HG02840 (cell line): ENCODE measurements around the gene ZNF398.
"Not testable (repeated sequence)": the region's sequence is repeated elsewhere in the genome, so short reads cannot be mapped to it uniquely, and the experiment has no call there.

Source experiments
- ATAC-seq: cut with Tn5 transposase; IDR thresholded peaks from one replicate; pipeline ENCODE4 v1.9.1; 2021; ENCODE audit warnings: mild to moderate bottlenecking, moderate library complexity, moderate number of reproducible peaks; ENCODE audit not compliant: unreplicated experiment, low FRiP score

Gene ZNF398, protein sequence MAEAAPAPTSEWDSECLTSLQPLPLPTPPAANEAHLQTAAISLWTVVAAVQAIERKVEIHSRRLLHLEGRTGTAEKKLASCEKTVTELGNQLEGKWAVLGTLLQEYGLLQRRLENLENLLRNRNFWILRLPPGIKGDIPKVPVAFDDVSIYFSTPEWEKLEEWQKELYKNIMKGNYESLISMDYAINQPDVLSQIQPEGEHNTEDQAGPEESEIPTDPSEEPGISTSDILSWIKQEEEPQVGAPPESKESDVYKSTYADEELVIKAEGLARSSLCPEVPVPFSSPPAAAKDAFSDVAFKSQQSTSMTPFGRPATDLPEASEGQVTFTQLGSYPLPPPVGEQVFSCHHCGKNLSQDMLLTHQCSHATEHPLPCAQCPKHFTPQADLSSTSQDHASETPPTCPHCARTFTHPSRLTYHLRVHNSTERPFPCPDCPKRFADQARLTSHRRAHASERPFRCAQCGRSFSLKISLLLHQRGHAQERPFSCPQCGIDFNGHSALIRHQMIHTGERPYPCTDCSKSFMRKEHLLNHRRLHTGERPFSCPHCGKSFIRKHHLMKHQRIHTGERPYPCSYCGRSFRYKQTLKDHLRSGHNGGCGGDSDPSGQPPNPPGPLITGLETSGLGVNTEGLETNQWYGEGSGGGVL

DNA sequence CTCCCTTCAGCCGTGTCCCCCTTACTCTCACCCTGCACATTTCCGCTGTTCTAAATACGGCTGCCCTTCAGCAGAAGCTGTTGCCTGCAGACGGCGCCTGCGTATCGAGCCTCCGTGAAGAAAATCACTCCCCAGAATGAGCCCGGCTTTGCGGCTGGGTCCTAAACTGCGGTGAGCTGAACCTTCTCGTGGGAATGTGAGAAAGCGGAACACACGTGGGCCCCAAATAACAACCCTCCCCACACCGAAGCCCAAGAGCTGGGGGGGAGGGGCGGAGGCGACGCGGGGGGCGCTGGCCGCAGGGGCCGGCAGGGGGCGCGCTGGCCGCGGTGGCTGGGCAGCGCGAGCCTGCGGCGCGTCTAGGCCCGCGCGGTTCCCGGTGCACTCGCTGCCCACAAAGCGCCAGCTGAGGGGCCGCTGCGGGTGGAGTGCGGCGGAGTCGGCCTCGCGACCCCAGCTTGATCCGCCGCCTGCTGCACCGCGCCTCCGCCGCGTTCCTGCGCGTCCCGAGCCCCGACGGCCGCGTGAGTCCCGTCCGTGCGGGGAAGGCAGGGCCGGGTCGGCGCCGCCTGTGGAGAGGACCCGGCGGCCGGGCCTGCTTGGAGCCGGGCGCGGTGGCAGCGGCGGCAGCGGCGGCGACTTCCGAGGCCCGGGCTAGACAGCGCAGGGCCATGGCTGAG is at the start of gene ZNF398:
Gene ZNF398 (plus strand): TSS at position 382 of the 680 bp plus-strand sequence. CDS start 290 bp downstream, at position 672.
- ATAC-seq, result peak; percentile 64

DNA sequence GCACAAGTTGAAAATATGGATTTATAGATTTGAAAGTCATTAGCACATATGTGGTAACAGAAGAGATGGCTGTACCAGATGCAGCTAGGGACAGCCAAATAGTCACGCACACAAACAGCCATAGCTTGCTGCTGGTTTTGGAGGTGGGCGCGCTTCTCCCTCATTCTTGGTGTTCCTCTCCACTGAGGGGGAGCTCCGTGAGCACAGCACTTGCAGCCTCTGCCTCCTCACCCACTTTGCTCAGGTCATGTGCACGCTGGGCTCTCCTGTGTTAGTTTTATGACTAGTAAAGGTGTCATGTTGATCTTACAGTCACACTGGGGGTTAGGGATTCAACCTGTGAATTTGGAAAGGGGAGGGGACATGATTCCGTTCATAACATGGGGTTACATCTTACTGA is 48.2 kb upstream of the ZNF398 start:
- no peak for ATAC-seq

DNA sequence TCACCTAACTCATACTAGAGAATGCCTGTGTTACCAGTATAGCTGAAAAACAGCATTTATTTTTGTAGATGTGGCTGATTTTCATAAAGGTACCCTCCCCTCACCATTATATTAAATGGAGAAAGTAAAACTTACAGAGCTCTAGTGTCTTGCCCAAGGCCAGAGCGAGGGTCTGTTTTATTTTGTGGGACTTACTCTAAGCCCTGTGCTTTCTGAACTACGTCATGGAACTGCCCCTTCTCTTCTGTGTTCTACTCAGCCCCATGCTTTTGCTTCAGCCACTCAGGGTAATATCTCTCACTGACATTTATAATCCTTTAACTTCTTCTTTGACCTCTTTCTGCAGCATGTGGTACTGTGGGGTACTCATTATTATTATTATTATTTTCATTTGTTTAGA is 46.4 kb upstream of the ZNF398 start:
- ATAC-seq, result no peak

DNA sequence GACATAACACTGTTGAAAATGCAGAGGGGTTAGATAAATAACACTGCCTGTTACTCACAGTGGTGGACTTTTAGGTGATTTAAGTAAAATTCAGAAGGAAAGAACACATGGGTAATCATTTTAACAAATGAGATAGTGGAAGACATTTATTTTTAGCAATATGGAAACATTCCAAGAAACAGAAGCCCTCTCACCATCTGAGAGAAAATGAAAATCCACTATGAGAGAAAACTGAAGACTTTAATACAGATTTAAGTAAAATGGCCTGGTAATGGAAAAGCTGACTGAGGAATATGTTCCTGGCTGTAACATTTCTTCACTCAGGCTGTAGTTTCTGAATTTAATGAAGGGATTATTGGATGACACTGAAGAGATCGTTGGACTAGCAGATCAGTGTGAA is 44.6 kb upstream of the ZNF398 start:
- ATAC-seq, result no peak

DNA sequence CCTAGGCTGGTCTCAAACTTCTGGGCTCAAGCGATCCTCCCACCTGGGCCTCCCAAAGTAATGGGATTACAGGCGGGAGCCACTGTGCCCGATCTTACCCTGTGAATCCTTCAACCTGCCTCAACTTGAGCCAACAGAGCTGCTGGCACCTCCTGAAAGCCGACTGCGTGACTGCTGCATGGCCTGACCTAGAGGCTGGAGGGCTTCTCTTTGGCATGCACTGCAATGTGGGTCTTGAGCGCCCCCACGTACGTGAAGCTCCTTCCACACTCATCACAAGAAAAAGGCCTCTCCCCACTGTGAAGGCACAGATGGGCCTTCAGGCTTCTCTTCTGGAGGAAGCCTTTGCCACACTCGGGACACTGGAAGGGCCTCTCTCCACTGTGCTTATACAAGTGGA is 43.8 kb upstream of the ZNF398 start:
- ATAC-seq, result no peak

DNA sequence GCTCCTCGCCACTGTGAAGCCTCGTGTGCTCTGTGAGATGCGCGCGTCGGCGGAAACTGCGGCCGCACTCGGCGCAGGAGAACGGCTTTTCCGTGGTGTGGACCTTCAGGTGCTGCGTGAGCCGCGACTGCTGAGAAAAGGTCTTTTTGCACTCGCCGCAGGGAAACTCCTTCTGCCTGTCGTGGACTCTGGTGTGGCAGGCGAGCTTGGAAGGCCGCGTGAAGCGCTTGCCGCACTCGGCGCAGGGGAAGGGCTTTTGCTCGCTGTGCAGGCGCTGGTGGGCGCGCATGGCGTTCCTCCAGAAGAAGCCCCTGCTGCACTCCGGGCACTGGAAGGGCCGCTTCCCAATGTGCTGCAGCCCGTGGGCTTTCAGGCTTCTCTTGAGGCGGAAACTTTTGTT is 43.0 kb upstream of the ZNF398 start:
- ATAC-seq, result no peak

DNA sequence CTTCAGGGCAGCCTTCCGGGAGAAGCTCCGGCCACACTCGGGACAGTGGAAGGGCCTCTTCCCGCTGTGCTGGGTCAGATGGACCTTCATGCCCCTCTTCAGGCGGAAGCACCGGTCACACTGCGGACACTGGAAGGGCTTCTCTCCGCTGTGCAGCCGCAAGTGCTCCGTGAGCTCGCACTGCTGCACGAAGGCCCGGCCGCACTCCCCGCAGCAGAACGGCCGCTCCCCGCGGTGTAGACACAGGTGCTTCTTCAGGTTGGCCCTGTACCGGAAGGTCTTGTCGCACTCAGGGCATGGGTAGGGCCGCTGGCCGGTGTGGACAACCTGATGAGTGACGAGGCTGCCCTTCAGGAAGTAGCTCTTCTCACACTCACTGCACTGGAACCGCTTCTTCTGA is 42.5 kb upstream of the ZNF398 start:
- ATAC-seq, result no peak

DNA sequence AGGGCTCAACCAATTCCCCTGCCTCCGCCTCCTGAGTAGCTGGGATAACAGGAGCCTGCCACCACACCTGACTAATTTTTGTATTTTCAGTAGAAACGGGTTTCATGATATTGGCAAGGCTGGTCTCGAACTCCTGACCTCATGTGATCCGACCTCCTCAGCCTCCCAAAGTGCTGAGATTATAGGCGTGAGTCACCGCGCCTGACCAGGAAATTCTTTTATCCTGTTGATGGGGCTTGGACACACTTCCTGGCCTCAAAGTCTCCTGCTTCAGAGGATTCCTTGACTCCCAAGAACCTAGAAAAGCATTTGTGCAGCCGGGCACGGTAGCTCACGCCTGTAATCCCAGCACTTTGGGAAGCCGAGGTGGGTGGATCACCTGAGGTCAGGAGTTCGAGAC is 37.3 kb upstream of the ZNF398 start:
- ATAC-seq, result no peak

DNA sequence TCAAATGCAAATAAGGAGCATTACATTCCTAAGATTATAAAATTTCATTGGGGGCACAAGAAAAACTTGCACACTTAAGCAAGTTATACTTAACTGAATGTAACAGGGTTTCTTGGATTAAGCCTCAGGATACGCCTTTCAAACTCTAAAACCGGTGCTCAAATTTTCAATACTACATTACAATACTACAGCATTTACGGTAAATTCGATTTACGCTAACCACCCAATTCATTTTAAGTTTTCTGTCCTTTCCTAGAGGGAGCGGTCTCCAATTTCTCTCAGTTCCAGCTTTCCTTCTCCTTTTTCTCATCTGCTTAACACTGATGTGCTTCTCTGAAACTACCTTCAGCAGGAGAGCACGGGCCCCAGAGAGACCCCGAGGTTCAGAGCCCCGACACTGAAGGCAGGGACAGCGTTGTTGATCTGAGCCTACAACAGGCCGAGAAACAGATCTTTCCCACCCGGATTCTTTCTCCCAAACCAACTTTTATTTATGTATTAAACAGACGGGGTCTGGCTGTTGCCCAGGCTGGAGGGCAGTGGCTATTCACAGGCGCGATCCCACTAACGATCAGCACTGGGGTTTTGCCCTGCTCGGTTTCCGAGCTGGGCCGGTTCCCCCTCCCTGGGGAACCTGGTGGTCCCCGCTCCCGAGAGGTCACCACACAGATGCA is 21.9 kb upstream of the ZNF398 start:
- ATAC-seq, result no peak

DNA sequence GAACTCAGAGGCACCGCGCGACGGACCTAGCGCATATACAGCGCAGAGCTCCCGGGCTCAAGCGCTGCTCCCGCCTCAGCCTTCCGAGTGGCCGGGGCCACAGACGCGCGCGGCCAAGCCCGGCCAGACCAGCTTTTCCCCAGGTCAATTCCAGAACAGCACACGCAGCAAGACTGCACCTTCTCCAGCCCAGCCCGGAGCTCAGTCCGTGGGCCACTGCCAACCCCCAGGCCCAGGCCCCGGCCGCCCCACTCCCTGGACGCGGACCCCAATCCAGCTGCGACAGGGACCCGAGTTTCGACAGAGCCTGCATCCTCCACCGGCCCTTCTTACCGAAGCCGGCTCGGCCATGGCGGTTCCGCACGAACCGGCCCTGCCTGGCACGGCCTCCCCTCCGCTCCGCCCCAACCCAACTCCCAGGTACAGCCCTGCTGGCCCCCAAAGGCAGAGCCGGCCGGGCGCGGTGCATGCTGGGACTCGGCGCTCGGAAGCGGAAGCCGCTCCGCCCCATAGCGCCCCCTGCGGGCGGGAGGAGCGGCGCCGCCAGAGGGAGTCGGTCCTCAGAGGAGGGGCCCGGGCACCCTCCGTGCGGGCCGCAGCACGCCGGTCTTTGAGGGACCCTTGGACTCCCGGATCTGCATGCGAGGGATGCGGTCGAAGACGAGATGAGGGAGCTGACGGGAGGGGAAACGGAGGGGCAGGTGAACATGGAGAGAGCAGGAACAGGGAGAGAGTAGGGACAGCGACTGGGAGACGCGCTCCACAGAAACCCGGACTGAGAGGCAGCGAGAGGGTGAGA is 21.2 kb upstream of the ZNF398 start, which contains the start of gene ZNF425:
Gene ZNF425 (minus strand): TSS at position 462 of the 799 bp plus-strand sequence. CDS start 111 bp downstream, at position 351.
- ATAC-seq, result peak; percentile 89

DNA sequence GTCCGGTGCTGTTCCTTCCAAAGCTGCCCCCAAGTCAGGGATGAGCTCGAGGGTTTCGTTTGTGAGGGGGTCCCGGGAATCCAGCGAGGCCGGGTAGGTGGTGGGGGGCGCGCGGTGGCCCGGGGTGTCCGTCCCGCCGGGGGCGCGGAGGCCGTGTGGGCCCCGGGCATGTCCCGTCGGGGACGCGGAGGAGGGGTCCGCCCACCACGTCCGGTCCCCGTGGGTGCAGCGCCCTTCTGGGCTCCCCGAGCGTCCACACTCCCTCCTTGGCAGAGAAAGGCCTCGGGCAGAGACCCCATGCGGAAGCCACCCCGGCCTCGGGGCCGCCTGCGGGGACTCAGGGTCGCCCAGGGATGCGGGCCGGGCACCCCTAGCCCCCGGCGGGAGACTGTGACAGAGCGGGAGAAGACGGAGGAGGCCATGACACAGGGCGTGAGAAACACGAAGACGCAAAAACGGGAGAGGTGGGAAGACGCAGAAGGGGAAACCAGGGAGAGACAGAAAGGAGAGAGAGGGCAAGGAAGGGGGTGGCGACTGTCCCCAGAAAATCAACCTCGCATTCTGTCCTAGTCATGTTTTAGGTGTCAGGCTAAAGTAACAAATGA is 20.5 kb upstream of the ZNF398 start:
- peak; percentile 44 for ATAC-seq

DNA sequence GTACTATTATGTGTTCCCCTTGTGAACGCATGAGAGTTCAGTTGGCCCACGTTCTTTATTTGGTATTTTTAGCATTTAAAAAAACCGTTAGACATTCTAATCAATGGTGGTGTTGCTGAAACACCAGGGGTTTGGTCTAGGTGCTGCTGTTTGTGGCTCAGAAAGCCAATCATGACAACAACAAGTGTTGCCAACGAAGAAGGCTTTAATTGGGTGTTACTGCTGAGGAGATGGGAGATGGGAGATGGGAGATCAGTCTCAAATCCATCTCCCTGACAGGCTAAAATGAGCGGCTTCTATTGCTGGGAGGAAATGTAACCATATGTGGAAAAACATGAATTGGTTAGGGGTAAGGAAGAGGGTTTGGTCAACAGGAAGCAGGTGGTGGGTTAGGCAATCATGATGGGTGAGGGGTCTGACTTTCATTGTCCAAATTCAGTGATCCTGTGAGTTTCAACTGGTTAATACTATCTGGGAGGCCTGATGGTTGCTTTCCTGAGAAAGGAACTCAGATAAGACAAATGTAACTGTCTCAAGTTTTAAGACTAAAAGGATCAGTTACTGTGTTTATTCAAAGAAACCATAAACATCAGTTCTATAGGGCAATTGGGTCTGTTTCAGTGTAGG is 16.6 kb upstream of the ZNF398 start:
- no peak for ATAC-seq

DNA sequence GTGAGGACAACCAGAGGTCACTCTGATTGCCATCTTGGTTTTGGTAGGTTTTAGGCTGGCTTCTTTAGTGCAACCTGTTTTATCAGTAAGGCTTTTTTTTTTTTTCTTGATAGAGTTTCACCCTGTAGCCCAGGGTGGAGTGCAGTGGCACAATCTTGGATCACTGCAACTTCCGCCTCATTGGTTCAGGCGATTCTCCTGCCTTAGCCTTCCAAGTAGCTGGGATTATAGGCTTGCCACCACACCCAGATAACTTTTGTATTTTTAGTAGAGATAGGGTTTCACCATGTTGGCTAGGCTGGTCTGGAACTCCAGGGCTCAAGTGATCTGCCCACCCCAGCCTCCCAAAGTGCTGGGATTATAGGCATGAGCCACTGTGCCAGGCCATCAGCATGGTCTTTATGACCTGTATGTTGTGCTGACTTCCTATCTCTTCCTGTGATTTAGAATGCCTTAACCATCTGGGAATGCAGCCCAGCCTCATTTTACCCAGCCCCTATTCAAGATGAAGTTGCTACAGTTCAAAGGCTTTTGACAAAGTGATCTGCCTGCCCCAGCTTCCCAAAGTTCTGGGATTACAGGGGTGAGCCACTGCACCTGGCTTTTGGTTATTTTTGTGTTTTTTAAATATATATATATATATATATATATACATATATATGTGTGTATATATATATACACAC is 14.1 kb upstream of the ZNF398 start:
- ATAC-seq, result no peak

DNA sequence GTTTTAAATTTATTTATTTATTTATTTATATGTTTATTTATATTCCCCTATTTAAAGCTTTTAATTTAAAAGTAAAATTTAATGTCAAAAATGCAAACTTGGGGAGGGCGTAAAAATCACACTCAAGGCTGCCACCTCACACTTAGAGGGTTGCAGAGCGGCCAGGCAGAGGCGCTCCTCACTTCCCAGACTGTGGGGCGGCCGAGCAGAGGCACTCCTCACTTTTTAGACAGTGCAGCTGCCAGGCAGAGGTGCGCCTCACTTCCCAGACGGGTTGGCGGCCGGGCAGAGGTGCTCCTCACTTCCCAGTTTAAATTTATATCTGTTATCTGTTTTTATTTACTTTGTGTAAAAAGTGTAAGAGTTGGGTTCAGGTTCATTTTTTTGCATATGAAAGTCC is 11.1 kb upstream of the ZNF398 start:
- no peak for ATAC-seq

DNA sequence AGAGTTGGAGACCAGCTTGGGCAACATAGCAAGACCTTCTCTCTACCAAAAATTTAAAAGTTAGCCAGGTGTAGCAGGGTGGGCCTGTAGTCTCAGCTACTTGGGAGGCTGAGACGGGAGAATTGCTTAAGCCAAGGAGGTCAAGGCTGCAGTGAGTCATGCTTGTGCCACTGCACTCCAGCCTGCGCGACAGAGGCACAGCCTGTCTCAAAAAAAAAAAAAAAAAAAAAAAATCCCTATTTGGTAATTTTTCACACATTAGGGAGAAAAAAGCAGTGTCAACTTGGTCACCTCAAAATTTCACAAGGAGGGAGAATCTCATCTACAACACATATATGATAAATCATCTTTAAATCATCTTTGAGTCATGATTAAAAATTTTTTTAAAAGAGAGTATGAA is 6.4 kb upstream of the ZNF398 start:
- no peak for ATAC-seq

DNA sequence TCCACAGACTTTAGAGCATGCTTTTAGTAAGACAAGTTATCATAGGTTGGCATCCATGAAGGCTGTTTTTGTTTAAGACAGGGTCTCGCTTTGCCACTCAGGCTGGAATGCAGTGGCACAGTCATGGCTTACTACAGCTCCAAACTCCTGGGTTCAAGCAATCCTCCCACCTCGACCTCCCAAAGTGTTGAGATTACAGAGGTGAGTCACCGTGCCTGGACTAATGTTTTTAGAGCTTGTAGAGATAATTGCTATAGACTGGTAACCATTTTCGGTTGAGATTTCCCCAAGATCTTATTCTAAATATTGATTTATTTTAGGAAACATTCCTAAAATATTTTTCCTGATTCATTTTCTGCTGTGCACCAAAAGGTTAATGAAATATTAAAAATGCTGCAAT is 5.4 kb upstream of the ZNF398 start:
- no peak for ATAC-seq

DNA sequence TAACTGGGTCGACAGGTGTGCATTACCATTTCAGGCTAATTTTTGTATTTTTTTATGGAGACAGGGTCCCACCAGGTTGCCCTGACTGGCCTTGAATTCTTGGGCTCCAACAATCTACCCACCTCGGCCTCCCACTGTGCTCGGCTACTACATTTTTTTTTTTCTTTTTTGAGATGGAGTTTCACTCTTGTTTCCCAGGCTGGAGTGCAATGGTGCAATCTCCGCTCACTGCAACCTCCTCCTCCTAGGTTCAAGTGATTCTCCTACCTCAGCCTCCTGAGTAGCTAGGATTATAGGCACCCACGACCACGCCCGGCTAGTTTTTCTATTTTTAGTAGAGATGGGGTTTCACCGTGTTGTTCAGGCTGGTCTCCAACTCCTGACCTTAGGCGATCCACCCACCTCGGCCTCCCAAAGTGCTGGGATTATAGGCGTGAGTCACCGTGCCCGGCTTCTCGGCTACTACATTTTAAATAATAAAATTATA is 2.8 kb upstream of the ZNF398 start:
- ATAC-seq, result not testable (repeated sequence)

DNA sequence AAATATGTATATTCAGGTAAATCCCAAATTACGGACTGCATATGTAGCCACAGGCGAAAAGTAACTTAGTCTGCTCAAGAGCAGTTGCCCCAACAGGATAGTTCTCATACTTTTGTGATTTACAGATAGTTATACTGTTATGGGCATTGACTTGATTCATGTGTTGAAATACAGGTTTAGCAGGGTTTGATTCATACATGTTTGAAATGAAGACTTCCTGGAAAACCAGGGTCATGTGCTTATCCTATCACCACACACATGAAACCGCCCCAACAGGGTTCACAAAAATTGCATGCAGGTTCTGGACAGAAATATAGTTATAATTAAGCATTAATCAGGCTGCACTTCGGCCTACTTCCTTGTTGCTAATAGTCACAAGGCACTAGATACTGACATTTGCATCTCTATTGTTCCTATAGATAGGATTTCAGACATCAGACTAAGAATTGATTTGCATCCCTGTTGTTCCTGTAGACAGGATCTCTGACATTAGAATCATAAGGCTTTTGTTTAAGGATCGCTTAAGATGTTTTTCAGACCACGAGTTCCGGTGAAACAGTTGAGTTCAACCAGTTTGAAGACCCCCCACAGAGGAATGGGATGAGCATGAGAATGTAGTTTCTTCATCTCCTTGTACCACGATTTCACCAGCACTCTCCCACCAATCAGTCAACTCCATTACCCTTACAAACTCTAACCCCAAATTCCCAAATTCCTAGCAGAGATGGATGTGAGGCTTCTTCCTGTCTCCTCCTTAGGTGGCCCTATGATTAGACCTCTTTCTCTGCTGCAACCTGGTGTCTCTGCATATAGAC is 2.0 kb upstream of the ZNF398 start:
- ATAC-seq, result no peak
